ENCODE measurements around the gene LRCH1. TPM values are rescaled to one million over a fixed set of nuclear protein-coding genes. Genes with fewer than 3 reads are reported as not detected.

The LRCH1 gene
- total and polyA plus RNA-seq, 10 of the 15 experiments (the other 5 are each of a cell fraction or from before 2014, with no cell fraction given): 5.3 to 48.9 (median 14.4) TPM

DNA sequence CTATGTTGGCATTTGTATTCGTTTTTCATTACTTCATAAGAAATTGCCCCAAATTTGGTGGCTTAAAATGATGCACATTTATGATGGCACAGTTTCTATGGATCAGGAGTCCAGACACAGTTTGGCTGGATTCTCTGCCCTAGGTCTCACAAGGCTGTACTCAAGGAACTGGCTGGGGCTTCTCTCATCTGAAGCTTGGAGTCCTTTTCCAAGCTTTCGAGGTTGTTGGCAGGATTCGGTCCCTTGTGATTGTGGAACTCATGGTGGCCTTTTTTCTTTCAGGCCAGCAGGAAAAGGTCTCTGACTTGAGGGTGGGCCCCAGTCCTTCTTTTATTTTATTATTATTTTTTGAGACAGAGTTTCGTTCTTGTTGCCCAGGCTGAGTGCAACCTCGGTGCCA is 23.8 kb downstream of the LRCH1 start:
- in situ Hi-C loops (cut with MboI): no loop called here
- peaks cover 97% of the 10 kb centered on the region for H3K79me2 ChIP-seq (ENCODE audit: control insufficient read depth, insufficient read depth, low read length)
- 83% methylated on average over 5 of the region's 5 CpGs for WGBS (ENCODE audit: insufficient coverage, insufficient replicate concordance, low lambda C conversion rate, missing lambda C conversion rate)
- TF ChIP-seq, protein P1, sequence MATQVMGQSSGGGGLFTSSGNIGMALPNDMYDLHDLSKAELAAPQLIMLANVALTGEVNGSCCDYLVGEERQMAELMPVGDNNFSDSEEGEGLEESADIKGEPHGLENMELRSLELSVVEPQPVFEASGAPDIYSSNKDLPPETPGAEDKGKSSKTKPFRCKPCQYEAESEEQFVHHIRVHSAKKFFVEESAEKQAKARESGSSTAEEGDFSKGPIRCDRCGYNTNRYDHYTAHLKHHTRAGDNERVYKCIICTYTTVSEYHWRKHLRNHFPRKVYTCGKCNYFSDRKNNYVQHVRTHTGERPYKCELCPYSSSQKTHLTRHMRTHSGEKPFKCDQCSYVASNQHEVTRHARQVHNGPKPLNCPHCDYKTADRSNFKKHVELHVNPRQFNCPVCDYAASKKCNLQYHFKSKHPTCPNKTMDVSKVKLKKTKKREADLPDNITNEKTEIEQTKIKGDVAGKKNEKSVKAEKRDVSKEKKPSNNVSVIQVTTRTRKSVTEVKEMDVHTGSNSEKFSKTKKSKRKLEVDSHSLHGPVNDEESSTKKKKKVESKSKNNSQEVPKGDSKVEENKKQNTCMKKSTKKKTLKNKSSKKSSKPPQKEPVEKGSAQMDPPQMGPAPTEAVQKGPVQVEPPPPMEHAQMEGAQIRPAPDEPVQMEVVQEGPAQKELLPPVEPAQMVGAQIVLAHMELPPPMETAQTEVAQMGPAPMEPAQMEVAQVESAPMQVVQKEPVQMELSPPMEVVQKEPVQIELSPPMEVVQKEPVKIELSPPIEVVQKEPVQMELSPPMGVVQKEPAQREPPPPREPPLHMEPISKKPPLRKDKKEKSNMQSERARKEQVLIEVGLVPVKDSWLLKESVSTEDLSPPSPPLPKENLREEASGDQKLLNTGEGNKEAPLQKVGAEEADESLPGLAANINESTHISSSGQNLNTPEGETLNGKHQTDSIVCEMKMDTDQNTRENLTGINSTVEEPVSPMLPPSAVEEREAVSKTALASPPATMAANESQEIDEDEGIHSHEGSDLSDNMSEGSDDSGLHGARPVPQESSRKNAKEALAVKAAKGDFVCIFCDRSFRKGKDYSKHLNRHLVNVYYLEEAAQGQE (IDR thresholded peaks at IDR 0.05; ENCODE audit: low read depth, low read length): no peak
- TF ChIP-seq ESRRA (IDR thresholded peaks at IDR 0.05; ENCODE audit: low read length) (no peak), SUPT20H (IDR thresholded peaks at IDR 0.05; ENCODE audit: borderline replicate concordance, control insufficient read depth, low read depth, low read length) (no peak), CEBPB (IDR thresholded peaks at IDR 0.05; ENCODE audit: borderline replicate concordance in 1 of 2, low read depth in 2 of 2, low read length in 2 of 2) (no peak), NFIC (IDR thresholded peaks at IDR 0.05; ENCODE audit: low read depth, low read length) (no peak), BMI1 (IDR thresholded peaks at IDR 0.05; ENCODE audit: borderline replicate concordance) (no peak), FOXK2 (IDR thresholded peaks at IDR 0.05) (no peak), IKZF2 (IDR thresholded peaks at IDR 0.05) (no peak), STAT1 (conservative IDR thresholded peaks at IDR 0.05) (no peak), KAT2A (conservative IDR thresholded peaks at IDR 0.05; ENCODE audit: control insufficient read depth, low read depth, low read length) (no peak), MEF2B (IDR thresholded peaks at IDR 0.05; ENCODE audit: partially characterized antibody, poor library complexity, severe bottlenecking) (no peak), RCOR1 (conservative IDR thresholded peaks at IDR 0.05; ENCODE audit: low read depth, low read length) (no peak), PAX8 (IDR thresholded peaks at IDR 0.05) (no peak), HDAC6 (IDR thresholded peaks at IDR 0.05; ENCODE audit: unreplicated experiment) (no peak)
- TF ChIP-seq, protein P2, sequence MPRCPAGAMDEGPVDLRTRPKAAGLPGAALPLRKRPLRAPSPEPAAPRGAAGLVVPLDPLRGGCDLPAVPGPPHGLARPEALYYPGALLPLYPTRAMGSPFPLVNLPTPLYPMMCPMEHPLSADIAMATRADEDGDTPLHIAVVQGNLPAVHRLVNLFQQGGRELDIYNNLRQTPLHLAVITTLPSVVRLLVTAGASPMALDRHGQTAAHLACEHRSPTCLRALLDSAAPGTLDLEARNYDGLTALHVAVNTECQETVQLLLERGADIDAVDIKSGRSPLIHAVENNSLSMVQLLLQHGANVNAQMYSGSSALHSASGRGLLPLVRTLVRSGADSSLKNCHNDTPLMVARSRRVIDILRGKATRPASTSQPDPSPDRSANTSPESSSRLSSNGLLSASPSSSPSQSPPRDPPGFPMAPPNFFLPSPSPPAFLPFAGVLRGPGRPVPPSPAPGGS (IDR thresholded peaks at IDR 0.05; ENCODE audit: borderline replicate concordance, insufficient read depth, low read depth, low read length, poor library complexity, severe bottlenecking): no peak
- TF ChIP-seq, protein P3, sequence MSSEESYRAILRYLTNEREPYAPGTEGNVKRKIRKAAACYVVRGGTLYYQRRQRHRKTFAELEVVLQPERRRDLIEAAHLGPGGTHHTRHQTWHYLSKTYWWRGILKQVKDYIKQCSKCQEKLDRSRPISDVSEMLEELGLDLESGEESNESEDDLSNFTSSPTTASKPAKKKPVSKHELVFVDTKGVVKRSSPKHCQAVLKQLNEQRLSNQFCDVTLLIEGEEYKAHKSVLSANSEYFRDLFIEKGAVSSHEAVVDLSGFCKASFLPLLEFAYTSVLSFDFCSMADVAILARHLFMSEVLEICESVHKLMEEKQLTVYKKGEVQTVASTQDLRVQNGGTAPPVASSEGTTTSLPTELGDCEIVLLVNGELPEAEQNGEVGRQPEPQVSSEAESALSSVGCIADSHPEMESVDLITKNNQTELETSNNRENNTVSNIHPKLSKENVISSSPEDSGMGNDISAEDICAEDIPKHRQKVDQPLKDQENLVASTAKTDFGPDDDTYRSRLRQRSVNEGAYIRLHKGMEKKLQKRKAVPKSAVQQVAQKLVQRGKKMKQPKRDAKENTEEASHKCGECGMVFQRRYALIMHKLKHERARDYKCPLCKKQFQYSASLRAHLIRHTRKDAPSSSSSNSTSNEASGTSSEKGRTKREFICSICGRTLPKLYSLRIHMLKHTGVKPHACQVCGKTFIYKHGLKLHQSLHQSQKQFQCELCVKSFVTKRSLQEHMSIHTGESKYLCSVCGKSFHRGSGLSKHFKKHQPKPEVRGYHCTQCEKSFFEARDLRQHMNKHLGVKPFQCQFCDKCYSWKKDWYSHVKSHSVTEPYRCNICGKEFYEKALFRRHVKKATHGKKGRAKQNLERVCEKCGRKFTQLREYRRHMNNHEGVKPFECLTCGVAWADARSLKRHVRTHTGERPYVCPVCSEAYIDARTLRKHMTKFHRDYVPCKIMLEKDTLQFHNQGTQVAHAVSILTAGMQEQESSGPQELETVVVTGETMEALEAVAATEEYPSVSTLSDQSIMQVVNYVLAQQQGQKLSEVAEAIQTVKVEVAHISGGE (CRISPR knock-in tag; IDR thresholded peaks at IDR 0.05): no peak

More for the DNA sequence above, 23.8 kb downstream of the LRCH1 start:
- Histone ChIP-seq H2AFZ (ENCODE audit: control insufficient read depth, low read depth, low read length) (no peak overlapping the region), H3K27ac (ENCODE audit: control insufficient read depth, insufficient read depth) (peak overlapping the region; percentile 57), H3K27me3 (replicated peaks in 1 of 2; ENCODE audit: control insufficient read depth in 2 of 2, insufficient read depth in 2 of 2, low read length in 1 of 2) (no peaks in the 10 kb centered on the region), H4K20me1 (ENCODE audit: control insufficient read depth, insufficient read depth) (no peaks in the 10 kb centered on the region), H3K9me3 (replicated peaks; ENCODE audit: control insufficient read depth, insufficient read depth, low read length) (no peaks in the 10 kb centered on the region), H3K4me3 (no peak overlapping the region; the same call in 1 of the 2 replicates), H3K4me2 (ENCODE audit: control insufficient read depth, insufficient read depth) (peak overlapping the region; percentile 45; the same call in 1 of the 2 replicates), H3K4me1 (ENCODE audit: control insufficient read depth, insufficient read depth, low read length) (peaks cover 83% of the 10 kb centered on the region), H3K36me3 (ENCODE audit: control insufficient read depth in 2 of 2, insufficient read depth in 2 of 2, low read length in 1 of 2) (peaks cover 0 to 5% of the 10 kb centered on the region in 2 experiments; a peak in 1 of 4 replicates), H3K9ac (ENCODE audit: control insufficient read depth, insufficient read depth, low read length) (no peak overlapping the region; the same call in 1 of the 2 replicates)
- BruUV-seq (replicated peaks): no TSS peak
- RAD21 ChIA-PET (ENCODE audit: unreplicated experiment): interaction anchor here (1.0 to 8.4 kb wide), 17 partner anchors 8 to 92 kb away, joined by 3 to 97 read pairs (median 10); partner anchors contain the start of gene LRCH1
- ATAC-seq (no peak), DNase-seq (ENCODE audit: low read depth, low spot score) (no peak), FAIRE-seq (no peak)
- POLR2A ChIA-PET: interaction anchor here (0.9 to 3.5 kb wide), 5 partner anchors 11 to 67 kb away, joined by 4 to 18 read pairs (median 9); partner anchors contain the start of gene LRCH1
- CTCF ChIA-PET: interaction anchor here (1.1 to 4.6 kb wide), 6 partner anchors 9 to 48 kb away, joined by 3 to 37 read pairs (median 6); partner anchors contain the start of gene LRCH1
- SMC1A ChIA-PET (ENCODE audit: uncharacterized antibody, unreplicated experiment): interaction anchor here (0.8 to 30.5 kb wide), 20 partner anchors 10 to 142 kb away, joined by 3 to 367 read pairs (median 10); no protein-coding TSS in a partner anchor
- intact Hi-C loops (cut with micrococcal nuclease; ENCODE audit: unreplicated experiment): loop anchor here (10.0 kb wide), 1 partner anchor 402 kb away; no protein-coding TSS in a partner anchor

Data from GM12878 (cell line).